ENCODE data around the gene BAG3. TPM values are rescaled to one million over a fixed set of nuclear protein-coding genes. Genes with fewer than 3 reads are reported as not detected.

BAG3 gene
- total and polyA plus RNA-seq, 2 of the 4 experiments (the other 2 are of a cell fraction) = 5.4 to 42.5 TPM

DNA sequence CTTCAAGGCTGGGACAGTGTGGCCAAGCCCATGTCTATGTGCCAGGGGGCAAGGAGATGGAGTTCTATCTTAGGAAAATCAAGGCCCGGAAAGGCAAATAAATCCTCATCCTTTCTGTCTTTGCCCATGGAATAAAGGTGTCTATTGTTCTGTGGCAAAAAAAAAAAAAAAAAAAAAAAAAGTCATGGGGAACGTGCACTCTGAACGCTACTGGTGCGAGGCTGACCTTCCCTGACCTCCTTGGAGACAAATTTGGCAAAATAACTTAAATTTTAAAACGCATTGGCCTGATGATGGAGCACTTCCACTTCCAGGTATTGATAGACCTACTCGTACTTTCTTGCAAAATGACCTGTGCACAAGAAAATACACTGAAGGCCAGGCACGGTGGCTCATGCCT is 12.2 kb upstream of the BAG3 start:
- Histone ChIP-seq H2BK15ac (ENCODE audit: low read depth, low read length) (no peak overlapping the region), H3K14ac (replicated peaks; ENCODE audit: low read depth, low read length) (no peak overlapping the region), H3K23ac (ENCODE audit: low read depth, low read length) (no peak overlapping the region), H2AK5ac (ENCODE audit: low read depth, low read length) (no peak overlapping the region), H3K79me1 (ENCODE audit: low read depth in 1 of 2, low read length in 2 of 2) (no peaks in the 10 kb centered on the region), H3K4ac (ENCODE audit: low read depth, low read length) (no peak overlapping the region), H4K5ac (ENCODE audit: low read depth, low read length) (no peak overlapping the region), H3K36me3 (ENCODE audit: control insufficient read depth, insufficient read depth, low read length) (no peaks in the 10 kb centered on the region), H3K9me3 (ENCODE audit: control insufficient read depth, insufficient read depth, low read length) (peaks cover 1% of the 10 kb centered on the region), H2AK9ac (replicated peaks; ENCODE audit: low read depth, low read length, poor library complexity) (no peak overlapping the region), H3K27me3 (ENCODE audit: control insufficient read depth, insufficient read depth, low read length) (no peaks in the 10 kb centered on the region), H2AFZ (replicated peaks; ENCODE audit: low read length, poor library complexity) (no peak overlapping the region), H2BK20ac (ENCODE audit: low read depth, low read length) (no peak overlapping the region), H3K4me2 (ENCODE audit: low read depth, low read length) (no peak overlapping the region), H3K9me1 (ENCODE audit: insufficient read depth, low read length) (no peaks in the 10 kb centered on the region), H4K8ac (ENCODE audit: low read depth in 2 of 2, low read length in 2 of 2) (no peak overlapping the region), H2BK5ac (ENCODE audit: low read depth, low read length, poor library complexity, severe bottlenecking) (no peak overlapping the region), H3K4me3 (ENCODE audit: insufficient read depth, low read depth, low read length) (no peak overlapping the region), H3K56ac (ENCODE audit: extremely low read depth, insufficient read depth, low read length) (no peak overlapping the region), H4K20me1 (ENCODE audit: insufficient read depth, low read length) (no peaks in the 10 kb centered on the region), H3K9ac (ENCODE audit: low read depth, low read length) (no peak overlapping the region), H3K27ac (ENCODE audit: insufficient read depth, low read length) (no peak overlapping the region), H4K91ac (ENCODE audit: insufficient read depth, low read depth, low read length) (no peak overlapping the region), H2BK120ac (ENCODE audit: low read depth, low read length) (no peak overlapping the region), H3K4me1 (ENCODE audit: control insufficient read depth, insufficient read depth, low read length) (no peaks in the 10 kb centered on the region), H3K18ac (ENCODE audit: low read depth, low read length) (no peak overlapping the region)
- intact Hi-C loops (cut with micrococcal nuclease) = no loop called here
- no peak for ATAC-seq (ENCODE audit: low read depth)
- WGBS, 2 experiments (ENCODE audit: extremely low coverage in 2 of 2, insufficient read length in 1 of 2) = 80% methylated on average over 1 of the region's 7 CpGs; no CpG with 5 or more reads in 1 of the 2 experiments
- no peak for TF ChIP-seq POLR2A (IDR thresholded peaks at IDR 0.05; ENCODE audit: low read depth, low read length)
- no peak for TF ChIP-seq BHLHE40 (IDR thresholded peaks at IDR 0.05; ENCODE audit: low read depth, low read length)
- TF ChIP-seq SMC3 (IDR thresholded peaks at IDR 0.05; ENCODE audit: low read depth, low read length) = no peak
- TF ChIP-seq, protein P1, sequence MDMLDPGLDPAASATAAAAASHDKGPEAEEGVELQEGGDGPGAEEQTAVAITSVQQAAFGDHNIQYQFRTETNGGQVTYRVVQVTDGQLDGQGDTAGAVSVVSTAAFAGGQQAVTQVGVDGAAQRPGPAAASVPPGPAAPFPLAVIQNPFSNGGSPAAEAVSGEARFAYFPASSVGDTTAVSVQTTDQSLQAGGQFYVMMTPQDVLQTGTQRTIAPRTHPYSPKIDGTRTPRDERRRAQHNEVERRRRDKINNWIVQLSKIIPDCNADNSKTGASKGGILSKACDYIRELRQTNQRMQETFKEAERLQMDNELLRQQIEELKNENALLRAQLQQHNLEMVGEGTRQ (IDR thresholded peaks at IDR 0.05; ENCODE audit: low read depth, low read length) = no peak
- no peak for TF ChIP-seq RAD21 (IDR thresholded peaks at IDR 0.05; ENCODE audit: low read length)
- no peak for TF ChIP-seq CHD1 (IDR thresholded peaks at IDR 0.05; ENCODE audit: low read depth, low read length)
- TF ChIP-seq RFX5 (IDR thresholded peaks at IDR 0.05; ENCODE audit: low read depth, low read length) = no peak
- TF ChIP-seq, protein P2, sequence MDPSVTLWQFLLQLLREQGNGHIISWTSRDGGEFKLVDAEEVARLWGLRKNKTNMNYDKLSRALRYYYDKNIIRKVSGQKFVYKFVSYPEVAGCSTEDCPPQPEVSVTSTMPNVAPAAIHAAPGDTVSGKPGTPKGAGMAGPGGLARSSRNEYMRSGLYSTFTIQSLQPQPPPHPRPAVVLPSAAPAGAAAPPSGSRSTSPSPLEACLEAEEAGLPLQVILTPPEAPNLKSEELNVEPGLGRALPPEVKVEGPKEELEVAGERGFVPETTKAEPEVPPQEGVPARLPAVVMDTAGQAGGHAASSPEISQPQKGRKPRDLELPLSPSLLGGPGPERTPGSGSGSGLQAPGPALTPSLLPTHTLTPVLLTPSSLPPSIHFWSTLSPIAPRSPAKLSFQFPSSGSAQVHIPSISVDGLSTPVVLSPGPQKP (IDR thresholded peaks at IDR 0.05; ENCODE audit: borderline replicate concordance, low read depth, low read length) = no peak
- TF ChIP-seq FOS (IDR thresholded peaks at IDR 0.05; ENCODE audit: low read depth, low read length) = no peak
- TF ChIP-seq RCOR1 (IDR thresholded peaks at IDR 0.05; ENCODE audit: insufficient replicate concordance, low read length) = no peak
- no peak for DNase-seq
- ChIA-PET CTCF (no interaction called here), POLR2A (ENCODE audit: unreplicated experiment) (no interaction called here)
- in situ Hi-C loops (cut with MboI; ENCODE audit: low sequenced_read_pairs) = no loop called here
- BruUV-seq (replicated peaks) = no TSS peak
- dilution Hi-C loops (cut with HindIII; ENCODE audit: low sequenced_read_pairs, unreplicated experiment) = no loop called here
